HCT116 (cell line): ENCODE data around the gene KLF3. TPM values are rescaled to one million over a fixed set of nuclear protein-coding genes. Genes with fewer than 3 reads are reported as not detected.
A peak's percentile ranks its signal among the peaks of the same experiment; 100 is the strongest.

ENCODE experiments used
- ATAC-seq: fragments of 200-7000 bp; cut with Tn5 transposase; 2 replicates; pipeline ENCODE4 v1.9.1; 2020; ENCODE audit warnings: mild to moderate bottlenecking, moderate library complexity
- BruUV-seq: library from RNA; stranded (reverse); fragments of 400-500 nt; replicated peaks from 2 replicates; lab custom pipeline; 2021; lab: Mats Ljungman, UMichigan
- CTCF ChIA-PET: fragments of 300-600 bp; sonication (Branson Sonifier 250); formaldehyde crosslinking; loops from one replicate; lab custom pipeline; 2021; ENCODE audit warnings: antibody characterized with exemption; lab: Charles Lee
- POLR2A ChIA-PET: fragments of 300-600, 350-600 bp; sonication (Branson Sonifier 250); formaldehyde crosslinking; loops from one replicate; lab custom pipeline; 2021; ENCODE audit warnings: antibody characterized with exemption; lab: Charles Lee
- RAD21 ChIA-PET, 2 experiments: fragments of 300-600 bp; sonication (Branson Sonifier 250); formaldehyde crosslinking; loops; one replicate each; lab custom pipeline; 2023; ENCODE audit warnings: low total read pairs in 2 of 2; ENCODE audit not compliant: uncharacterized antibody in 2 of 2, unreplicated experiment in 2 of 2, low non-redundant PET in 1 of 2; lab: Charles Lee
- DNase-seq: peaks from one replicate; pipeline ENCODE4 v3.0.0-alpha.2; 2010; ENCODE audit warnings: low read depth, low spot score
- H2AFZ ChIP-seq: fragments of 200-600 bp; shearing (Covaris generic), sonication (generic); 2 replicates; pipeline ENCODE4 v1.6.1; 2017; ENCODE audit warnings: low read depth, mixed run types, mixed read lengths, antibody characterized with exemption, low read length; ENCODE audit not compliant: poor library complexity, severe bottlenecking
- H3K27ac ChIP-seq: 2 replicates; pipeline ENCODE4 v1.5.1; 2012; ENCODE audit warnings: low read depth, low read length
- H3K27me3 ChIP-seq: fragments of 200-600 bp; sonication (generic); 2 replicates; pipeline ENCODE4 v1.6.1; 2016; ENCODE audit warnings: mixed run types, low read length, mixed read lengths; ENCODE audit not compliant: insufficient read depth
- H3K36me3 ChIP-seq, 2 experiments: fragments of 200-500 bp in 1 of 2; fragments of 200-600 bp in 1 of 2; sonication (Bioruptor generic) in 1 of 2; sonication (generic) in 1 of 2; 2 replicates each; pipeline versions ENCODE4 v1.5.1 to v1.6.1; 2014 to 2016; ENCODE audit warnings: low read length in 2 of 2, inconsistent platforms in 1 of 2, mixed read lengths in 1 of 2, mixed run types in 1 of 2; ENCODE audit not compliant: insufficient read depth in 2 of 2, control insufficient read depth in 1 of 2
- H3K4me1 ChIP-seq, 2 experiments: fragments of 200-600 bp in 1 of 2; sonication (generic) in 1 of 2; 2 replicates each; pipeline versions ENCODE4 v1.5.1 to v1.6.1; 2012 to 2017; ENCODE audit warnings: low read length in 2 of 2, inconsistent platforms in 1 of 2, mild to moderate bottlenecking in 1 of 2, mixed read lengths in 1 of 2, mixed run types in 1 of 2, moderate library complexity in 1 of 2; ENCODE audit not compliant: insufficient read depth in 2 of 2, control insufficient read depth in 1 of 2
- H3K4me2 ChIP-seq: fragments of 200-600 bp; sonication (generic); 2 replicates; pipeline ENCODE4 v1.6.1; 2017; ENCODE audit warnings: mixed run types, low read length, mixed read lengths
- H3K4me3 ChIP-seq, 2 experiments: fragments of 200-600 bp in 1 of 2; sonication (generic) in 1 of 2; replicated peaks in 1 of 2; 2 replicates each; pipeline ENCODE4 v1.5.1; 2011 to 2016; ENCODE audit warnings: low read length in 2 of 2, control low read depth in 1 of 2, low read depth in 1 of 2, mild to moderate bottlenecking in 1 of 2, mixed read lengths in 1 of 2, mixed run types in 1 of 2
- H3K79me2 ChIP-seq: fragments of 200-600 bp; sonication (generic); 2 replicates; pipeline ENCODE4 v1.6.1; 2017; ENCODE audit warnings: mild to moderate bottlenecking, mixed run types, low read length, moderate library complexity, mixed read lengths; ENCODE audit not compliant: insufficient read depth
- H3K9ac ChIP-seq: fragments of 200-600 bp; sonication (generic); 2 replicates; pipeline ENCODE4 v1.6.1; 2016; ENCODE audit warnings: low read length, mixed read lengths
- H3K9me2 ChIP-seq: fragments of 200-600 bp; sonication (generic), shearing (Covaris generic); 2 replicates; pipeline ENCODE4 v1.6.1; 2017; ENCODE audit warnings: mixed run types, mild to moderate bottlenecking, moderate library complexity; ENCODE audit not compliant: insufficient read depth
- H3K9me3 ChIP-seq, 2 experiments: fragments of 200-500 bp in 1 of 2; fragments of 200-600 bp in 1 of 2; sonication (Bioruptor generic) in 1 of 2; sonication (generic) in 1 of 2; 2 replicates each; pipeline ENCODE4 v1.6.1; 2014 to 2017; ENCODE audit warnings: low read length in 2 of 2, mixed read lengths in 2 of 2, inconsistent platforms in 1 of 2, low read depth in 1 of 2, mild to moderate bottlenecking in 1 of 2, mixed run types in 1 of 2, moderate library complexity in 1 of 2; ENCODE audit not compliant: control insufficient read depth in 1 of 2, insufficient read depth in 1 of 2
- H4K20me1 ChIP-seq: fragments of 200-600 bp; sonication (generic), shearing (Covaris generic); 2 replicates; pipeline ENCODE4 v1.6.1; 2017; ENCODE audit warnings: mixed run types, mild to moderate bottlenecking, moderate library complexity; ENCODE audit not compliant: insufficient read depth
- CEBPB ChIP-seq: IDR thresholded peaks from 2 replicates; pipeline ENCODE4 v1.6.1; 2012; ENCODE audit warnings: low read depth
- EGR1 ChIP-seq: IDR thresholded peaks from 2 replicates; pipeline ENCODE4 v1.6.1; 2012; ENCODE audit warnings: low read depth
- POLR2A ChIP-seq: IDR thresholded peaks from 2 replicates; pipeline ENCODE4 v1.7.0; 2011; ENCODE audit warnings: borderline replicate concordance; ENCODE audit not compliant: insufficient read depth, insufficient read length; ENCODE audit errors: extremely low read depth
- POLR2AphosphoS5 ChIP-seq: IDR thresholded peaks from 2 replicates; pipeline ENCODE4 v1.6.1; 2011; ENCODE audit warnings: mild to moderate bottlenecking, low read depth, low read length, moderate library complexity
- intact Hi-C: fragments of 100-400 bp; cut with micrococcal nuclease; formaldehyde crosslinking; loops from 2 replicates; pipeline ENCODE4 v1.10.0; 2022
- total RNA-seq: library from RNA; stranded (reverse); gene quantifications from one replicate; pipeline ENCODE4 v1.2.1, GENCODE V29; 2021; ENCODE audit not compliant: unreplicated experiment
- TF ChIP-seq, protein P1 (sequence below): IDR thresholded peaks from 2 replicates; pipeline ENCODE4 v1.6.1; 2011; ENCODE audit warnings: mild to moderate bottlenecking, low read length, moderate library complexity; ENCODE audit not compliant: insufficient replicate concordance; ENCODE audit errors: extremely low read depth

Gene KLF3
- total RNA-seq, 1 experiment from 2014 or later, result 44.2 TPM

GRCh38 chr4:38667085-38667893 is 3.3 kb downstream of the KLF3 start:
- no TSS peak for BruUV-seq

More at GRCh38 chr4:38667085-38667893, 3.3 kb downstream of the KLF3 start:
- peak overlapping the region; percentile 74 for H3K27ac ChIP-seq
- TF ChIP-seq, protein P1, sequence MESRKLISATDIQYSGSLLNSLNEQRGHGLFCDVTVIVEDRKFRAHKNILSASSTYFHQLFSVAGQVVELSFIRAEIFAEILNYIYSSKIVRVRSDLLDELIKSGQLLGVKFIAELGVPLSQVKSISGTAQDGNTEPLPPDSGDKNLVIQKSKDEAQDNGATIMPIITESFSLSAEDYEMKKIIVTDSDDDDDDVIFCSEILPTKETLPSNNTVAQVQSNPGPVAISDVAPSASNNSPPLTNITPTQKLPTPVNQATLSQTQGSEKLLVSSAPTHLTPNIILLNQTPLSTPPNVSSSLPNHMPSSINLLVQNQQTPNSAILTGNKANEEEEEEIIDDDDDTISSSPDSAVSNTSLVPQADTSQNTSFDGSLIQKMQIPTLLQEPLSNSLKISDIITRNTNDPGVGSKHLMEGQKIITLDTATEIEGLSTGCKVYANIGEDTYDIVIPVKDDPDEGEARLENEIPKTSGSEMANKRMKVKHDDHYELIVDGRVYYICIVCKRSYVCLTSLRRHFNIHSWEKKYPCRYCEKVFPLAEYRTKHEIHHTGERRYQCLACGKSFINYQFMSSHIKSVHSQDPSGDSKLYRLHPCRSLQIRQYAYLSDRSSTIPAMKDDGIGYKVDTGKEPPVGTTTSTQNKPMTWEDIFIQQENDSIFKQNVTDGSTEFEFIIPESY, result peak; percentile 61
- TF ChIP-seq POLR2AphosphoS5, result peak; percentile 86
- TF ChIP-seq EGR1, result no peak
- TF ChIP-seq CEBPB, result no peak
- TF ChIP-seq POLR2A, result peak; percentile 35
- H3K9me3 ChIP-seq, result no peaks in the 10 kb centered on the region
- CTCF ChIA-PET, result interaction anchor here (0.6 to 1.4 kb wide), 3 partner anchors 8 to 488 kb away, joined by 3 to 6 read pairs (median 6); no protein-coding TSS in a partner anchor
- H3K4me1 ChIP-seq, result peaks cover 56 to 76% of the 10 kb centered on the region in 2 experiments
- no peaks in the 10 kb centered on the region for H3K36me3 ChIP-seq
- H3K9ac ChIP-seq, result peak overlapping the region; percentile 94
- H4K20me1 ChIP-seq, result no peaks in the 10 kb centered on the region
- peak overlapping the region; percentile 35 to 46 for H3K4me3 ChIP-seq
- H3K79me2 ChIP-seq, result peaks cover 79% of the 10 kb centered on the region
- H3K27me3 ChIP-seq, result no peaks in the 10 kb centered on the region
- ATAC-seq, result peak; percentile 49
- no peaks in the 10 kb centered on the region for H3K9me2 ChIP-seq
- H3K4me2 ChIP-seq, result peak overlapping the region; percentile 67
- intact Hi-C loops, result no loop called here
- RAD21 ChIA-PET, result interaction anchor here in 1 of 2 experiments (0.6 to 1.1 kb wide), 2 partner anchors 10 to 348 kb away, joined by 3 read pairs; no protein-coding TSS in a partner anchor
- DNase-seq, result peak; percentile 88
- no peak overlapping the region for H2AFZ ChIP-seq
- POLR2A ChIA-PET, result interaction anchor here (1.0 to 1.4 kb wide), 4 partner anchors 8 to 488 kb away, joined by 3 to 7 read pairs (median 4); no protein-coding TSS in a partner anchor
